SJCRH30 (cell line): Measurements from ENCODE around the gene BBS7. TPM values are rescaled to one million over a fixed set of nuclear protein-coding genes. Genes with fewer than 3 reads are reported as not detected.

Experiments
- DNase-seq, 2 experiments: peaks; one replicate each; pipeline ENCODE4 v3.0.0-alpha.2; 2015 to 2020
- H3K27ac ChIP-seq: fragments of 250-450 bp; sonication (Bioruptor Pico); 2 replicates; pipeline ENCODE4 v1.5.1; 2020; ENCODE audit warnings: mild to moderate bottlenecking, moderate library complexity
- H3K27me3 ChIP-seq: fragments of 250-450 bp; sonication (Bioruptor Pico); 2 replicates; pipeline ENCODE4 v1.5.1; 2020; ENCODE audit warnings: mild to moderate bottlenecking, moderate library complexity
- H3K36me3 ChIP-seq: fragments of 250-450 bp; sonication (Bioruptor Pico); 2 replicates; pipeline ENCODE4 v1.5.1; 2020; ENCODE audit warnings: mild to moderate bottlenecking, moderate library complexity
- H3K4me1 ChIP-seq: fragments of 250-450 bp; sonication (Bioruptor Pico); 2 replicates; pipeline ENCODE4 v1.5.1; 2020; ENCODE audit warnings: mild to moderate bottlenecking, moderate library complexity
- H3K4me3 ChIP-seq: fragments of 250-450 bp; sonication (Bioruptor Pico); 2 replicates; pipeline ENCODE4 v1.5.1; 2020; ENCODE audit warnings: mild to moderate bottlenecking, moderate library complexity
- H3K9me3 ChIP-seq: fragments of 250-450 bp; sonication (Bioruptor Pico); replicated peaks from 2 replicates; pipeline ENCODE4 v1.5.1; 2020; ENCODE audit warnings: mild to moderate bottlenecking, moderate library complexity
- total RNA-seq: library from RNA; depleted of rRNA; stranded (reverse); fragments of >200 nt; shearing (Covaris generic); gene quantifications from 2 replicates; pipeline ENCODE4 v1.2.3, GENCODE V29; 2014; rRNA removed

BBS7 gene, protein sequence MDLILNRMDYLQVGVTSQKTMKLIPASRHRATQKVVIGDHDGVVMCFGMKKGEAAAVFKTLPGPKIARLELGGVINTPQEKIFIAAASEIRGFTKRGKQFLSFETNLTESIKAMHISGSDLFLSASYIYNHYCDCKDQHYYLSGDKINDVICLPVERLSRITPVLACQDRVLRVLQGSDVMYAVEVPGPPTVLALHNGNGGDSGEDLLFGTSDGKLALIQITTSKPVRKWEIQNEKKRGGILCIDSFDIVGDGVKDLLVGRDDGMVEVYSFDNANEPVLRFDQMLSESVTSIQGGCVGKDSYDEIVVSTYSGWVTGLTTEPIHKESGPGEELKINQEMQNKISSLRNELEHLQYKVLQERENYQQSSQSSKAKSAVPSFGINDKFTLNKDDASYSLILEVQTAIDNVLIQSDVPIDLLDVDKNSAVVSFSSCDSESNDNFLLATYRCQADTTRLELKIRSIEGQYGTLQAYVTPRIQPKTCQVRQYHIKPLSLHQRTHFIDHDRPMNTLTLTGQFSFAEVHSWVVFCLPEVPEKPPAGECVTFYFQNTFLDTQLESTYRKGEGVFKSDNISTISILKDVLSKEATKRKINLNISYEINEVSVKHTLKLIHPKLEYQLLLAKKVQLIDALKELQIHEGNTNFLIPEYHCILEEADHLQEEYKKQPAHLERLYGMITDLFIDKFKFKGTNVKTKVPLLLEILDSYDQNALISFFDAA
- total RNA-seq: 19.8 and 22.3 TPM in 2 replicates

DNA sequence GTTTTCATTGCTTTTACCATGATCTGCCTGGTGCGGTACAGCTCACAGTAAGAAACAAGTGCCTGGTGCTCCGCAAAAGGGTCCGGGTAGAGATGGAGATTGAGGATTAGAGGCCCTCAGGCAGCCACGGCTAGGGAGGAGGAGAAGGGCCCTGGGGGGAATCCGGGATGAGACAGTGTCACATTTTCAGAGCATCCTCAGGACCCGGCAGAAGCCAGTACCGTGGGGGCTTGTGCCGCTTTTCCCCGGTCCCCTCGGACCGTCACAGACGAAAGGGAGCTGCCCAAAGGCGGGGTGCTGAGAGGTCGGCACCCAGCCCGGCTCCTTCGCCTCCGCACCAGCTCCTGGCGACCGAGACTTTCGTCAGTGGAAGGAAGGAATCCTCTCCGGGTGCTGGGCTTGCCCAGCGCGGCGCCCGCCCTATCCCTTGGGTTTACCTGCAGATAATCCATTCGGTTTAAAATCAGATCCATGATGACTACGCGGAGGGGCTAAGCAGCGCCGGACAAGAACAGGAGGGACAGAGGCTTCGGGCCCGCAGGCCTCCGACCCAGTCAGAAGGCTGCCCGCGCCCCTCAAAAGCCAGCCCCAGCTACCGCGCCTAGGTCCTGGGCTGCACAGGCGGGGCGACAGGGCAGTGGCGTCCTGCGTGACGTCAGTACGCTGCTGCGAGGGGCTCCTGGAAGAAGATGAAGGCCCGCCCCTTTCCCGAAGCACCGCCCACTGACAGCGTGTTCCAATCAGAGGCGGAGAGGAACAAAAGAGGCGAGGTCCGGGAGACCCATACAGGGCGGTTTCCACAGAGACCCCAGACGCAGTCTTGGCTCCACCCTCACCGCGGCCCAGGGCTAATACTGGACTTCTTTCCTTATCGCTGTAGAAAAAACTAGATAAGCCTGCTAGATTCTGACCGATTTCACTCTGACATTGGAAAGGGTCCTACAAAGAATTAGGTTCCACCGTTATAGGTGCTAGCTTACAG lies at the start of gene BBS7:
Gene BBS7, minus strand, starts transcription at position 634 of the 982 bp plus-strand sequence. Its CDS starts 161 bp downstream, at position 473.
- Histone ChIP-seq H3K27me3 (no peaks in the 10 kb centered on the region), H3K27ac (peak within 1 kb of the TSS; percentile 18; the same call in 1 of the 2 replicates), H3K4me1 (peaks cover 7% of the 10 kb centered on the region; the same call in 1 of the 2 replicates), H3K4me3 (peak within 1 kb of the TSS; percentile 76), H3K36me3 (peaks cover 17% of the 10 kb centered on the region), H3K9me3 (no peaks in the 10 kb centered on the region)
- DNase-seq: peak; percentile 99

DNA sequence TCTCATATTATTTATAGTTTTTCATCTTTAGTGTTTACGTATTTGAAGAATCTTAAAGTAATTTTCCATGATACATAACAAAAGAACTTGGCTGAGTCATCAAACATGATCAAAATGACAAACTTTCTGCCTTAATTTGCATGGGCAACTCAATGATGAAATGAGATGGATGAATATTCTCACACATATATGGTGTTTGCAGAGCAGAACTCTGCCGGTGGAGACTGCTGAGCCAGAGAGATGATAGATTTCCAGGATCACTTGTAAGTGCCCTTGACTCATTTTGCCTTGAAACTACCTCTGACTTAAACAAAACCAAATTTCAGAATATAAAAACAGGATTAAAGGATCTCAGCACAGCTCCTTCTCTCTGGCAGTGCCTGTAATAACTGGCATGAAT lies 43.4 kb upstream of the BBS7 start:
- H3K9me3 ChIP-seq: no peaks in the 10 kb centered on the region
- no peaks in the 10 kb centered on the region for H3K36me3 ChIP-seq
- H3K27me3 ChIP-seq: no peaks in the 10 kb centered on the region
- H3K4me3 ChIP-seq: no peak overlapping the region
- no peak for DNase-seq
- H3K27ac ChIP-seq: no peak overlapping the region
- H3K4me1 ChIP-seq: no peaks in the 10 kb centered on the region

DNA sequence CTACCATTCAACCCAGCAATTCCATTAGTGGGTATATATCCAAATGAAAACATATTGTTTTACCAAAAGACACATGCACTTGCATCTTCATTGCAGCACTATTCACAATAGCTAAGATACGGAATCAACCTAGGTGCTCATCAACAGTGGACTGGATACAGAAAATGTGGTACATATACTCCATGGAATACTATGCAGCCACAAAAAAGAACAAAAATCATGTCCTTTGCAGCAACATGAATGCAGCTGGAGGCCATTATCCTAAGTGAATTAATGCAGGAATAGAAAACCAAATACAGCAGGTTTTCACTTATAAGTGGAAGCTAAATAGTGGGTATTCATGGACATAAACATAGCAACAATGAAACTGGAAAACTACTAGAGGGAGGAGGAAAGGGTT lies 38.1 kb upstream of the BBS7 start:
- no peaks in the 10 kb centered on the region for H3K36me3 ChIP-seq
- H3K4me1 ChIP-seq: no peaks in the 10 kb centered on the region
- no peak overlapping the region for H3K27ac ChIP-seq
- no peaks in the 10 kb centered on the region for H3K9me3 ChIP-seq
- no peak overlapping the region for H3K4me3 ChIP-seq
- no peak for DNase-seq
- no peaks in the 10 kb centered on the region for H3K27me3 ChIP-seq

DNA sequence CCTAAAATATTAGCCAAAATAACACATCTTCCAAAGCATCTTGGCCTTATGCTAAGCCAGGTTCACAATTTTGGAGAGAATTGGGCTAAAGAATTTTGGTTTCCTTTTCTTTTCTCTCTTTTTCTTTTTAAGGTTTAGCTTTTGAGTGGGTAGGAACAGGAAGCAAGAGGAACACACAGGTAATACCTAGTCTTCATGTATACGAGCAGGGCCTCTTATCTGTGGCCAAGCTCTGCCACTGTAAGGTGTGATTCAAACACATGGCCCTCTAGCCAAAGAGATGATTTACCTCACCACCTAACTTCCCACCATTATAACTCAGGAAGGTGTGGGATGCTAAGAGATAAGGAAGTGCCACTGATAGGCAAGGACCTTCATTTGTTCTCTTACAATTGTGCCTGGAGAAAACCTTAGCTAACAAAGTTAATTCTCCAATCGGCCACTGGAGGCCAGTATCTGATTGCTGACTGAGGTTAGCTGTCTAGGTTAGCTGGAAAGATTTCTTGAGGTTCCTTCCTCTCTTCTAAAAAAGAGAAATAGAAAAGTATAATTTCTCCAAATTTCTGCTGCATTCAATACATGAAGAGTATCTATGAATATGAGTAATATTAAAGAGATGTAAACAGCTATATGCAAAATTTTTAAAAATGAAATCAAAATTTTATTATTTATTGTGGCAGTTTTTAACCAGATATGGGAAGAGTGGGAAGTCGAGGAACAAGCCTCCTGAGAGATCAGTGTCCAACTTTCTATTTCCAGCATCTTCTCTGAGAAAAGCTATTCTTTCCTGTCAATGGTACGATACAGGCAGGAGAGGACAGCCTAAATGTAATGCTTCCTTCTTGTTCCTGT lies 30.1 kb upstream of the BBS7 start:
- no peaks in the 10 kb centered on the region for H3K36me3 ChIP-seq
- no peak overlapping the region for H3K27ac ChIP-seq
- DNase-seq: peak; percentile 35 to 75
- no peaks in the 10 kb centered on the region for H3K9me3 ChIP-seq
- H3K27me3 ChIP-seq: no peaks in the 10 kb centered on the region
- H3K4me3 ChIP-seq: no peak overlapping the region
- no peaks in the 10 kb centered on the region for H3K4me1 ChIP-seq

DNA sequence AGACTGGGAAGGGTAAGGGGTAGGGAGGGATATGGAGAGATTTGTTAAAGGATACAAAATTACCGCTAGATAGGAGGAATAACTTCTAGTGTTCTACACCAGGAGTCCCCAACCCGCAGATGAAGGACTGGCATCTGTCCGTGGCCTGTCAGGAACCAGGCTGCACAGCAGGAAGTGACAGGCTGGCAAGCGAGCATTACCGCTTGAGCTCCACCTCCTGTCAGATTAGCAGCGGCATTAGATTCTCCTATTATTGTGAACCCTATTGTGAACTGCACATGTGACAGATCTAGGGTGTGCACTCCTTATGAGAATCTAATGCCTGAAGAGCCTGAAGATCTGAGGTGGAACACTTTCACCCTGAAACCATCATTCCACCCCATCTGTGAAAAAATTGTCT lies 27.9 kb upstream of the BBS7 start:
- Histone ChIP-seq H3K9me3 (no peaks in the 10 kb centered on the region), H3K27ac (no peak overlapping the region), H3K4me3 (no peak overlapping the region), H3K4me1 (no peaks in the 10 kb centered on the region), H3K27me3 (no peaks in the 10 kb centered on the region), H3K36me3 (no peaks in the 10 kb centered on the region)
- no peak for DNase-seq

DNA sequence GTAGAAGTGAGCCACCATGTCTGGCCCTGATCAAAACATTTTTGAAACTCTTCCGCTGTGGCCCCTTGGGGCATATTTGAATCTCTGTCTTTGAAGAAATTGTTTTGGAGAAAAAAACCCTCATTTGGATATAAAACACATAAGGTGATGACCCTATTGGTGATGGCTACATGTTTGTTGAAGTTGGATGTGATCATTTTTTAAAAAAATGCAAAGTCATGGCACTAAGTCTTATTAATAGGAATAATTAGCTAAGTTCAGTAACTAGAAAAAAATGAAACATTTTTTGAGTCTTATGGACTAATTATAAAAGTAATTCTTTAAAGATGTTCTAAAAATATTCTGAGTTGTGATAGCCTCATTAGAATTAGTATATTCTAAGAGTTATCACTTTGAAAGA lies 17.9 kb upstream of the BBS7 start:
- no peak for DNase-seq
- Histone ChIP-seq H3K4me1 (no peaks in the 10 kb centered on the region), H3K27ac (no peak overlapping the region), H3K27me3 (no peaks in the 10 kb centered on the region), H3K9me3 (no peaks in the 10 kb centered on the region), H3K36me3 (no peaks in the 10 kb centered on the region), H3K4me3 (no peak overlapping the region)

DNA sequence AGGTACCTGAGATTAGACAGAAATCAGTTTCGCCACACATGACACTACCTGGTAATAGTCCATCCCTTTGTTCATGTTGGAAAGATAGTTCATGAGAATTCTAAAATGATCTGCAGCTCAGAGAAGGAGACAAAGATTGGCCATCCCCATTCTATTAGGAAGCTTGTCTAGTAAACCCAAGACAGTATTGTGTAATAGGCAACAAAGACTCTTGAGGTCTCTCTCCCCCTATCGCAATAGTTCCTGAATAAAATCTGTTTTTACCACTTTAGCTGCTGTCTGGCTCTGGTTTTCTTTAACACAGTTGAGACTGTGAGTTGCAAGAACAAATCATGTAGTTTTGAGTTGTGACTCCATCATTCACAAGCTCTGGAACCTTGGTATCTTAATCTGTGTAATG lies 14.8 kb upstream of the BBS7 start:
- DNase-seq: no peak
- Histone ChIP-seq H3K4me3 (no peak overlapping the region), H3K4me1 (no peaks in the 10 kb centered on the region), H3K27me3 (no peaks in the 10 kb centered on the region), H3K9me3 (no peaks in the 10 kb centered on the region), H3K27ac (no peak overlapping the region), H3K36me3 (no peaks in the 10 kb centered on the region; the same call in 1 of the 2 replicates)

DNA sequence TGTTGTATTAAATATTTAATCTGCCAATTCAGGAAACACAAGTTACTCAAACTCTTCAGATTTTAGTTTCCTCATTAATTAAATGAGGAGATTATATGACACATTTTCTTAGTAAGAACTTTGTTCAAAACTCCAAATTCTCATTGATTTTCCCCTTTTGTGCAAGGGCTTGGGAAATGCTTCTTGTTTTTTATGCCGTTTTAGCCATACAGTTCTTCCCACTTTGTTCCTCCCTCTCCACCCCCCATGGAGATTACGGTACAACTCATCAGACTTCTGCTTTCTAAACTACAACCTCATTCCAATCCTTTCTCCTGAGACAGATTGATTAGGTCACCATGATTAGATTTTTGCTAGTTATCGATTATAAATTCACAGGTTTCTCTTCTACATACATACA lies 10.9 kb upstream of the BBS7 start:
- Histone ChIP-seq H3K4me1 (no peaks in the 10 kb centered on the region), H3K4me3 (no peak overlapping the region), H3K27ac (no peak overlapping the region), H3K9me3 (no peaks in the 10 kb centered on the region), H3K36me3 (no peaks in the 10 kb centered on the region; the same call in 1 of the 2 replicates), H3K27me3 (no peaks in the 10 kb centered on the region)
- DNase-seq: no peak

DNA sequence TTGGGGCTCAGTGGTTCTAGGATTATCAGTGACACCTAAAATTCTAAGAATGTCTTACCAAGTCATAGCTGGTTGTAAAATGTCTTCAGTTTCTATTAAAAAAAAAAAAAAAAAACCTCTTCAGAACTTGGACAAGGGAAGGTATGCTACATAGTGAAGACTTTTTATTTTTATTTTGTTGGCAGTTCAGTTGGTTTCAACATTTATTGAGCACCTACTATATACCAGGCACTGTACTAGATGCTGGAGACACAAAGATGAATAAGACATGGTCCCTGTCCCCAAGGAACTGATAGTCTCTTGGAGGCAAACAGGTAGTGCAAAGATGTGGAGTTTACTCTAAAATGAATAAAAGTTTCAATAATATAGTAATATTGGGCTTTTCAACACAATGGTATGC lies 8.9 kb upstream of the BBS7 start:
- no peaks in the 10 kb centered on the region for H3K4me1 ChIP-seq
- H3K27me3 ChIP-seq: no peaks in the 10 kb centered on the region
- no peaks in the 10 kb centered on the region; the same call in 1 of the 2 replicates for H3K36me3 ChIP-seq
- no peak for DNase-seq
- no peak overlapping the region for H3K27ac ChIP-seq
- no peaks in the 10 kb centered on the region for H3K9me3 ChIP-seq
- H3K4me3 ChIP-seq: no peak overlapping the region

DNA sequence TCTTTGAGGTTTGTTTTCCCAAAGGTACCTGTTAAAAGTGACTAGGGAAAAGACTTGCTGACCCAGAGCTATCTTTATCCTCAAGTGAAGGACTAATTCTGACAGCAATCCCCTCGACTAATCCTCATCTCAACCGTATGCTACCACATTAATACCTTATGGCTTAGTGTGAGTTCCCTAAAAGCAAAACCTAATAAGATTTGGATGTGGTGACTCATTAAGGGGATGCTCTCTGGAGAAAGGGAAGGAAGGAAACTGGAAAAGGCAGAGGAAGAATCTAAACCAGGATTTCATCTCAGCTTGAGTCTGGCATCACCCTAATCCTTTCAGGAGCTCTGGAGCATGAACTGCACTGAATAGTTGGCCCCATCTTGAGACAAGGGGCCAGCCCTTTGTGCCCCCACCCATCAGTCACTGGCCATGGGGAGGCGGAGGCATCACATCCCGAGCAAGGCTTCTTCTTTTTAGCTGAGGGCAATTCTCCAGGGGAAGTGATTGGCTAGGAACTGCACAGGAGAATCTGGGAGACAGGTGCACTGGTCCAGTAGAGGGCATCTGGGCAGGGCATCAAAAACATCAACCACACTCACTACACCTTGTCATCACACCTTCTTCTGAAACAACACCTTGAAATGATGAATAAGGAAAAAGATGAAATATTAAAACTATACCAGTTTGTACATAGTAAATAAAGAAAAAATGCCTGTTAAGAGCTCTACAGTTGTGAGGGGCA lies 6.9 kb upstream of the BBS7 start:
- no peaks in the 10 kb centered on the region for H3K27me3 ChIP-seq
- no peaks in the 10 kb centered on the region for H3K9me3 ChIP-seq
- no peaks in the 10 kb centered on the region; the same call in 1 of the 2 replicates for H3K36me3 ChIP-seq
- H3K4me3 ChIP-seq: no peak overlapping the region
- DNase-seq: no peak
- peaks cover 7% of the 10 kb centered on the region; the same call in 1 of the 2 replicates for H3K4me1 ChIP-seq
- no peak overlapping the region for H3K27ac ChIP-seq

DNA sequence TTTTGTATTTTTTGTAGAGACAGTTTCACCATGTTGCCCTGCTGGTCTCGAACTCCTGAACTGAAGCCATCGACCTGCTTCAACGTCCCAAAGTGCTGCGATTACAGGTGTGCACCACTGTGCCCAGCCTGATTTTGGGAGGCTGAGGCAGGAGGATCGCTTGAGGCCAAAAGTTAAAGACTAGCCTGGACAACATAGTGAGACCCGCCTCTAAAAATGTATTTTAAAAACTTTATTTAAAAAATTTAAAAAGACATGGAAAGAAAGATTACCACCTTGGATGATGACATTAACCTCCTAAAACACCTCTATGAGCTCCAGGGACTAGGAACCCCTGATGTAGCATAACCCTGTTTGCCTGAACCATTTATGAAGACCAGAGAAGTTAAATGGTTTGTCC lies 5.8 kb upstream of the BBS7 start:
- Histone ChIP-seq H3K9me3 (no peaks in the 10 kb centered on the region), H3K27me3 (no peaks in the 10 kb centered on the region), H3K4me3 (no peak overlapping the region), H3K27ac (no peak overlapping the region), H3K4me1 (peaks cover 7% of the 10 kb centered on the region; the same call in 1 of the 2 replicates), H3K36me3 (no peaks in the 10 kb centered on the region; the same call in 1 of the 2 replicates)
- no peak for DNase-seq

DNA sequence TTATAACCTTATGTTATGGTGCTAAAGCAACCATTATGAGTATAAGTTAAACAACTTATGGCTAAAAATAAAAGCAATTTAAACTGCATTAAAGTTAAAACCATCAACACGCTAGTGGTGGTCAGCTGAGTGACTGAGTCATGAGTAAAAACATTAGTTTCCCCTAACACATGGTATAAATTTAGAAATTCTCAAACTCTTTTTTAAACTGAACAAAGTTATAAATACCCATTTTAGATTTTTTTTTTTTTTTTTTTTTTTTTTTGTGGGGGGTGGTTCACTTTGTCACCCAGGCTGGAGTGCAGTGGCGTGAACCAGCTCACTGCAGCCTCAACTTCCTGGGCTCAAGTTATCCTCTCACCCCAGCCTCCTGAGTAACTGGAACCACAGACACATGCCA lies 5.4 kb upstream of the BBS7 start:
- no peaks in the 10 kb centered on the region for H3K27me3 ChIP-seq
- H3K4me1 ChIP-seq: peaks cover 7% of the 10 kb centered on the region; the same call in 1 of the 2 replicates
- H3K4me3 ChIP-seq: no peak overlapping the region
- no peaks in the 10 kb centered on the region; the same call in 1 of the 2 replicates for H3K36me3 ChIP-seq
- no peaks in the 10 kb centered on the region for H3K9me3 ChIP-seq
- H3K27ac ChIP-seq: no peak overlapping the region
- DNase-seq: no peak

DNA sequence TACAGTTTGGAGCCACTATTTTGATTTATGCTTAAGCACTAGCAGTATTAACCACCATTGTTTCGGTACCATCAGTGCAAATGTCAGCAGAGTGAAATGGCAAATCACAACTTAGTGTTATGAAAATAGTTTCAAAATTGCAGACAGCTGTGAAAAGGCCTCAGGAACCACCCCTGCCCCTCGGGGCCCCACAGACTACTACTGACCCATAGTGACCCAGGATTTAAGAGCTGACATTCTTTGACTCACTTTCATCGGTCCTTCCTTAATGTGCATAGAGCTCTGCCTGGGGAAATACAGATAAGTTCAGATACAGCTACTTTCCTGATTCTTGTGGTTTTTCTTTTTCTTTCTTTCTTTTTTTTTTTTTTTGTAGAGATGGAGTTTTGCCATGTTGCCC lies 3.3 kb upstream of the BBS7 start:
- Histone ChIP-seq H3K4me1 (peaks cover 7% of the 10 kb centered on the region; the same call in 1 of the 2 replicates), H3K36me3 (no peaks in the 10 kb centered on the region), H3K27ac (no peak overlapping the region), H3K27me3 (no peaks in the 10 kb centered on the region), H3K4me3 (no peak overlapping the region), H3K9me3 (no peaks in the 10 kb centered on the region)
- DNase-seq: peak; percentile 10 to 26
